HepG2 (cell line): ENCODE data around the gene NOL11. TPM values are rescaled to one million over a fixed set of nuclear protein-coding genes. Genes with fewer than 3 reads are reported as not detected.

Experiments used
- CHD2 ChIP-seq: IDR thresholded peaks from 2 replicates; pipeline ENCODE4 v1.6.1; 2011; ENCODE audit warnings: low read depth, low read length, improper control_type of control experiment
- FIP1L1 ChIP-seq: fragments of 200-400 bp; formaldehyde crosslinking; IDR thresholded peaks from 2 replicates; pipeline ENCODE4 v1.6.1; 2018; ENCODE audit warnings: low read depth, mild to moderate bottlenecking, low read length, moderate library complexity, borderline replicate concordance; ENCODE audit not compliant: insufficient read depth
- GATA4 ChIP-seq: sonication (generic); IDR thresholded peaks from 2 replicates; pipeline ENCODE4 v1.6.1; 2016; ENCODE audit warnings: antibody characterized with exemption, low read depth, borderline replicate concordance
- GLMP ChIP-seq: sonication (generic); formaldehyde crosslinking; IDR thresholded peaks from 2 replicates; pipeline ENCODE4 v1.9.0; 2021; ENCODE audit warnings: missing genetic modification reagents, mild to moderate bottlenecking, borderline replicate concordance
- GPN1 ChIP-seq: sonication (generic); formaldehyde crosslinking; IDR thresholded peaks from 2 replicates; pipeline ENCODE4 v1.5.1; 2020; ENCODE audit warnings: missing genetic modification reagents, borderline replicate concordance
- HINFP ChIP-seq: sonication (generic); formaldehyde crosslinking; IDR thresholded peaks from 2 replicates; pipeline ENCODE4 v1.4.0; 2020; ENCODE audit warnings: low read depth, mild to moderate bottlenecking, missing genetic modification reagents
- MTF1 ChIP-seq: sonication (generic); formaldehyde crosslinking; IDR thresholded peaks from 2 replicates; pipeline ENCODE4 v1.5.0; 2020; ENCODE audit warnings: missing genetic modification reagents
- NFKB2 ChIP-seq: sonication (generic); formaldehyde crosslinking; IDR thresholded peaks from 2 replicates; pipeline ENCODE4 v1.4.0; 2020; ENCODE audit warnings: missing genetic modification reagents, borderline replicate concordance
- ONECUT2 ChIP-seq: sonication (generic); formaldehyde crosslinking; IDR thresholded peaks from 2 replicates; pipeline ENCODE4 v1.4.0; 2020; ENCODE audit warnings: missing genetic modification reagents
- RBM39 ChIP-seq: fragments of 200-400 bp; formaldehyde crosslinking; IDR thresholded peaks from one replicate; pipeline ENCODE4 v1.6.1; 2018; ENCODE audit warnings: antibody characterized with exemption, mild to moderate bottlenecking, low read depth, low read length; ENCODE audit not compliant: poor library complexity, severe bottlenecking
- REST ChIP-seq, 2 experiments: IDR thresholded peaks; 2 replicates each; pipeline ENCODE4 v1.6.1; 2011 to 2012; ENCODE audit warnings: low read length in 2 of 2, borderline replicate concordance in 1 of 2, low read depth in 1 of 2, mild to moderate bottlenecking in 1 of 2, moderate library complexity in 1 of 2
- ZFY ChIP-seq: sonication (generic); formaldehyde crosslinking; IDR thresholded peaks from 2 replicates; pipeline ENCODE4 v1.4.0; 2020; ENCODE audit warnings: missing genetic modification reagents
- ZHX1 ChIP-seq: sonication (generic); formaldehyde crosslinking; IDR thresholded peaks from 2 replicates; pipeline ENCODE4 v1.8.1; 2022; ENCODE audit warnings: low read depth, mild to moderate bottlenecking, missing genetic modification reagents
- ZNF34 ChIP-seq: sonication (generic); formaldehyde crosslinking; IDR thresholded peaks from 2 replicates; pipeline ENCODE4 v1.4.0; 2020; ENCODE audit warnings: mild to moderate bottlenecking, missing genetic modification reagents, borderline replicate concordance
- ZXDC ChIP-seq: sonication (generic); formaldehyde crosslinking; IDR thresholded peaks from 2 replicates; pipeline ENCODE4 v1.5.0; 2020; ENCODE audit warnings: mild to moderate bottlenecking, missing genetic modification reagents
- polyA plus RNA-seq, 8 experiments: library from polyadenylated mRNA; depleted of rRNA in 3 of 8; stranded (reverse) in 7 of 8; unstranded in 1 of 8; fragments of >200 nt; fragmentation: Illumina TruSeq in 4 of 8; extraction: Trizol in 4 of 8; gene quantifications; 2 replicates each; pipeline versions ENCODE4 v1.2.1 to v1.2.3, GENCODE V29; 2011 to 2016; ENCODE audit warnings: low read depth in 4 of 8, missing spikeins in 1 of 8, mixed read lengths in 1 of 8; ENCODE audit not compliant: insufficient read depth in 1 of 8
- total RNA-seq, 5 experiments: library from RNA; depleted of rRNA; stranded (reverse); fragments of >200 nt; fragmentation: Illumina TruSeq; extraction: Trizol; gene quantifications; 2 replicates each; pipeline ENCODE4 v1.2.3, GENCODE V29; 2016; ENCODE audit warnings: low read depth in 1 of 5

NOL11 gene
- total and polyA plus RNA-seq, 2 of the 13 experiments (the other 11 are each of a cell fraction or from before 2014, with no cell fraction given), result 45.8 to 124 TPM

GRCh38 chr17:67717624-67718324, at the start of gene NOL11 (continued):
- TF ChIP-seq GPN1 (CRISPR knock-in tag) (no peak; the same call in 1 of the 2 replicates), HINFP (CRISPR knock-in tag) (peak; percentile 90), ZFY (CRISPR knock-in tag) (peak; percentile 97), ZNF34 (peak; percentile 43; the same call in 1 of the 2 replicates), NFKB2 (CRISPR knock-in tag) (peak; percentile 92; the same call in 1 of the 2 replicates), ZXDC (CRISPR knock-in tag) (no peak), ZHX1 (CRISPR knock-in tag) (peak; percentile 92; the same call in 1 of the 2 replicates), GATA4 (peak; percentile 64), MTF1 (CRISPR knock-in tag) (peak; percentile 43; the same call in 1 of the 2 replicates), CHD2 (peak; percentile 99), ONECUT2 (CRISPR knock-in tag) (no peak; the same call in 1 of the 2 replicates), FIP1L1 (peak; percentile 58; the same call in 1 of the 2 replicates), GLMP (CRISPR knock-in tag) (no peak), REST (IDR thresholded peaks at IDR 0.05; ENCODE audit: borderline replicate concordance in 1 of 2, low read depth in 1 of 2, low read length in 2 of 2) (0 out of 4 replicates have a peak, but pooled peaks of 1 of the 2 experiments have one; percentile 6), RBM39 (peak; percentile 97)
